ENCODE measurements around the gene MBP. TPM values are rescaled to one million over a fixed set of nuclear protein-coding genes. Genes with fewer than 3 reads are reported as not detected.

Gene MBP
- total and polyA plus RNA-seq, 2 of the 13 experiments (the other 11 are each of a cell fraction or from before 2014, with no cell fraction given): 5.0 to 8.5 TPM

- no peak for TF ChIP-seq ZNF121 (CRISPR knock-in tag; IDR thresholded peaks at IDR 0.05)
- TF ChIP-seq ZNF572 (CRISPR knock-in tag; IDR thresholded peaks at IDR 0.05): peak; percentile 60; the same call in 1 of the 2 replicates
- 0 out of 2 replicates have a peak, but pooled peaks have one; percentile 9 for TF ChIP-seq ZNF441 (CRISPR knock-in tag; IDR thresholded peaks at IDR 0.05; ENCODE audit: borderline replicate concordance)
- TF ChIP-seq SKI (IDR thresholded peaks at IDR 0.05; ENCODE audit: partially characterized antibody): peak; percentile 1
- TF ChIP-seq ZKSCAN8 (CRISPR knock-in tag; IDR thresholded peaks at IDR 0.05; ENCODE audit: borderline replicate concordance): no peak
- TF ChIP-seq, protein P1, sequence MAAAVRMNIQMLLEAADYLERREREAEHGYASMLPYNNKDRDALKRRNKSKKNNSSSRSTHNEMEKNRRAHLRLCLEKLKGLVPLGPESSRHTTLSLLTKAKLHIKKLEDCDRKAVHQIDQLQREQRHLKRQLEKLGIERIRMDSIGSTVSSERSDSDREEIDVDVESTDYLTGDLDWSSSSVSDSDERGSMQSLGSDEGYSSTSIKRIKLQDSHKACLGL (CRISPR knock-in tag; IDR thresholded peaks at IDR 0.05): no peak
- TF ChIP-seq, protein P2, sequence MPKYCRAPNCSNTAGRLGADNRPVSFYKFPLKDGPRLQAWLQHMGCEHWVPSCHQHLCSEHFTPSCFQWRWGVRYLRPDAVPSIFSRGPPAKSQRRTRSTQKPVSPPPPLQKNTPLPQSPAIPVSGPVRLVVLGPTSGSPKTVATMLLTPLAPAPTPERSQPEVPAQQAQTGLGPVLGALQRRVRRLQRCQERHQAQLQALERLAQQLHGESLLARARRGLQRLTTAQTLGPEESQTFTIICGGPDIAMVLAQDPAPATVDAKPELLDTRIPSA (CRISPR knock-in tag; IDR thresholded peaks at IDR 0.05; ENCODE audit: borderline replicate concordance): 0 out of 2 replicates have a peak, but pooled peaks have one; percentile 63
- TF ChIP-seq HIVEP1 (CRISPR knock-in tag; IDR thresholded peaks at IDR 0.05): peak; percentile 38; the same call in 1 of the 2 replicates
- TF ChIP-seq HDAC1 (CRISPR knock-in tag; IDR thresholded peaks at IDR 0.05): 0 out of 2 replicates have a peak, but pooled peaks have one; percentile 16
- TF ChIP-seq PHF8 (CRISPR knock-in tag; IDR thresholded peaks at IDR 0.05): peak; percentile 56; the same call in 1 of the 2 replicates
These were observed 660 bp upstream of the MBP start (continued) for GRCh38 chr18:77133051-77133834.

Data from HepG2 (cell line).